Neural crest cell (in vitro differentiated cells): ENCODE data around the gene CHTOP. TPM values are rescaled to one million over a fixed set of nuclear protein-coding genes. Genes with fewer than 3 reads are reported as not detected.

Experiments used
- DNase-seq: peaks from one replicate; pipeline ENCODE4 v3.0.0; 2021; ENCODE audit warnings: low read depth, mixed read lengths, low spot score
- H3K27ac Mint-ChIP-seq: one replicate; pipeline ENCODE4 v1.8.0; 2021; ENCODE audit warnings: mild to moderate bottlenecking, mixed read lengths; ENCODE audit not compliant: unreplicated experiment
- H3K27me3 Mint-ChIP-seq: 2 replicates; pipeline ENCODE4 v1.8.0; 2021; ENCODE audit warnings: low read depth, mild to moderate bottlenecking, mixed read lengths
- H3K36me3 Mint-ChIP-seq: 2 replicates; pipeline ENCODE4 v1.8.0; 2021; ENCODE audit warnings: low read depth, mild to moderate bottlenecking, mixed read lengths
- H3K4me1 Mint-ChIP-seq: 2 replicates; pipeline ENCODE4 v1.8.0; 2021; ENCODE audit warnings: mixed read lengths
- H3K4me3 Mint-ChIP-seq: one replicate; pipeline ENCODE4 v1.8.0; 2021; ENCODE audit warnings: mild to moderate bottlenecking, mixed read lengths
- H3K9me3 Mint-ChIP-seq: 2 replicates; pipeline ENCODE4 v1.8.0; 2021; ENCODE audit warnings: mixed read lengths
- CTCF ChIP-seq: fragments of 200-600 bp; sonication (generic); conservative IDR thresholded peaks from 2 replicates; pipeline ENCODE4 v1.5.0; 2021; ENCODE audit warnings: antibody characterized with exemption, mild to moderate bottlenecking
- total RNA-seq: library from RNA; stranded (reverse); gene quantifications from 2 replicates; pipeline ENCODE4 v1.2.1, GENCODE V29; 2021

The CHTOP gene
- total RNA-seq, 1 donor from 2014 or later = 136 TPM

- peaks cover 70% of the 10 kb centered on the region for H3K27me3 Mint-ChIP-seq
- no peaks in the 10 kb centered on the region for H3K36me3 Mint-ChIP-seq
- H3K4me1 Mint-ChIP-seq = peaks cover 23% of the 10 kb centered on the region
- no peak for TF ChIP-seq CTCF
- peak within 1 kb of the TSS; percentile 83 for H3K4me3 Mint-ChIP-seq
- no peak within 1 kb of the TSS for H3K27ac Mint-ChIP-seq
- DNase-seq = no peak
- no peaks in the 10 kb centered on the region for H3K9me3 Mint-ChIP-seq
Observed at GRCh38 chr1:153678519-153679336, 44.9 kb downstream of the CHTOP start, which contains the start of gene NPR1. TSS of gene NPR1 (plus strand) at chr1:153678688. CDS start at chr1:153679109, 421 bp downstream.

GRCh38 chr1:153679337-153680119 lies 45.7 kb downstream of the CHTOP start:
- Mint-ChIP-seq H3K36me3 (no peaks in the 10 kb centered on the region), H3K27me3 (peaks cover 74% of the 10 kb centered on the region), H3K27ac (no peak overlapping the region), H3K4me1 (peaks cover 23% of the 10 kb centered on the region), H3K4me3 (peak overlapping the region; percentile 65), H3K9me3 (no peaks in the 10 kb centered on the region)
- peak; percentile 23 for DNase-seq
- peak; percentile 51 for TF ChIP-seq CTCF

- H3K27ac Mint-ChIP-seq = no peak overlapping the region
- H3K27me3 Mint-ChIP-seq = peaks cover 76% of the 10 kb centered on the region
- DNase-seq = no peak
- no peaks in the 10 kb centered on the region for H3K36me3 Mint-ChIP-seq
- TF ChIP-seq CTCF = no peak
- H3K4me1 Mint-ChIP-seq = peaks cover 23% of the 10 kb centered on the region
- peak overlapping the region; percentile 31 for H3K4me3 Mint-ChIP-seq
- H3K9me3 Mint-ChIP-seq = no peaks in the 10 kb centered on the region
Observed at GRCh38 chr1:153680120-153680403, 46.2 kb downstream of the CHTOP start.

GRCh38 chr1:153682730-153683129 lies 48.9 kb downstream of the CHTOP start:
- DNase-seq = no peak
- Mint-ChIP-seq H3K27ac (no peak overlapping the region), H3K4me1 (peaks cover 20% of the 10 kb centered on the region), H3K4me3 (no peak overlapping the region), H3K27me3 (peaks cover 74% of the 10 kb centered on the region), H3K9me3 (no peaks in the 10 kb centered on the region), H3K36me3 (no peaks in the 10 kb centered on the region)
- TF ChIP-seq CTCF = no peak

- Mint-ChIP-seq H3K9me3 (no peaks in the 10 kb centered on the region), H3K36me3 (no peaks in the 10 kb centered on the region), H3K4me1 (peaks cover 9% of the 10 kb centered on the region), H3K4me3 (no peak overlapping the region), H3K27ac (no peak overlapping the region), H3K27me3 (peaks cover 63% of the 10 kb centered on the region)
- DNase-seq = no peak
- TF ChIP-seq CTCF = no peak
Observed at GRCh38 chr1:153683854-153684253, 50.0 kb downstream of the CHTOP start.
